Progenitor cell of endocrine pancreas (in vitro differentiated cells): Measurements from ENCODE around the gene ANKRD60. TPM values are rescaled to one million over a fixed set of nuclear protein-coding genes. Genes with fewer than 3 reads are reported as not detected.

Experiments
- DNase-seq: peaks from one replicate; pipeline ENCODE4 v3.0.0; 2021; ENCODE audit warnings: low spot score; ENCODE audit not compliant: unreplicated experiment
- H3K27ac Mint-ChIP-seq: 2 replicates; pipeline ENCODE4 v1.8.0; 2021; ENCODE audit warnings: mild to moderate bottlenecking, moderate library complexity, mixed read lengths
- H3K27me3 Mint-ChIP-seq: 2 replicates; pipeline ENCODE4 v1.8.0; 2021; ENCODE audit warnings: mixed read lengths
- H3K36me3 Mint-ChIP-seq: 2 replicates; pipeline ENCODE4 v1.8.0; 2022; ENCODE audit warnings: mixed read lengths; ENCODE audit not compliant: insufficient read depth
- H3K4me1 Mint-ChIP-seq: 2 replicates; pipeline ENCODE4 v1.8.0; 2021; ENCODE audit warnings: low read depth, mixed read lengths
- H3K4me3 Mint-ChIP-seq: 2 replicates; pipeline ENCODE4 v1.8.0; 2021; ENCODE audit warnings: low read depth, mild to moderate bottlenecking, moderate library complexity, mixed read lengths
- H3K9me3 Mint-ChIP-seq: 2 replicates; pipeline ENCODE4 v1.8.0; 2021; ENCODE audit warnings: low read depth, mixed read lengths
- total RNA-seq: library from RNA; stranded (reverse); gene quantifications from 2 replicates; pipeline ENCODE4 v1.2.1, GENCODE V29; 2021
- TF ChIP-seq, protein P1 (sequence below): fragments of 200-600 bp; sonication (generic); IDR thresholded peaks from one replicate; pipeline ENCODE4 v1.5.0; 2021; ENCODE audit warnings: antibody characterized with exemption, mild to moderate bottlenecking; ENCODE audit not compliant: unreplicated experiment

Gene ANKRD60
- total RNA-seq, 1 donor from 2014 or later = not detected

DNA sequence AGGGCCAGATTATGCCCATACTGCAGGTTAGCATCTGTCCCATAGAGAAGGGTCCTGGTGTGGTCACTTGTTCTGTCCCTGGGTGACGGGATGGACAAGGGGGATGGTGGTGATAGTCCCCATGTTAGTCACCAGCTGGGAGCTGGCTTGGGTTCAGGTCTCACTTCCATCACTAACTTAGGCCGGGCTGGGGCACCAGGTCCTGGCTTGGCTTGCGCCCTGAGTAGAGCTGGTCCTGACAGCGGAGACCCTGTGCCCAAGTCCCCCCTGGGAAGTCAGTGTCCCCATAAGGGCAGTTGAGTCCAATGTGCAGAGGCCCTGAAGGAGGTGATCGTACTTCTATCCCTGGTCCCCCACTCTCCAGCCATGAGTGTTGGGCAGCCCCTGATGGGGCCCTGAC lies 52.6 kb downstream of the ANKRD60 start:
- DNase-seq = no peak
- TF ChIP-seq, protein P1, sequence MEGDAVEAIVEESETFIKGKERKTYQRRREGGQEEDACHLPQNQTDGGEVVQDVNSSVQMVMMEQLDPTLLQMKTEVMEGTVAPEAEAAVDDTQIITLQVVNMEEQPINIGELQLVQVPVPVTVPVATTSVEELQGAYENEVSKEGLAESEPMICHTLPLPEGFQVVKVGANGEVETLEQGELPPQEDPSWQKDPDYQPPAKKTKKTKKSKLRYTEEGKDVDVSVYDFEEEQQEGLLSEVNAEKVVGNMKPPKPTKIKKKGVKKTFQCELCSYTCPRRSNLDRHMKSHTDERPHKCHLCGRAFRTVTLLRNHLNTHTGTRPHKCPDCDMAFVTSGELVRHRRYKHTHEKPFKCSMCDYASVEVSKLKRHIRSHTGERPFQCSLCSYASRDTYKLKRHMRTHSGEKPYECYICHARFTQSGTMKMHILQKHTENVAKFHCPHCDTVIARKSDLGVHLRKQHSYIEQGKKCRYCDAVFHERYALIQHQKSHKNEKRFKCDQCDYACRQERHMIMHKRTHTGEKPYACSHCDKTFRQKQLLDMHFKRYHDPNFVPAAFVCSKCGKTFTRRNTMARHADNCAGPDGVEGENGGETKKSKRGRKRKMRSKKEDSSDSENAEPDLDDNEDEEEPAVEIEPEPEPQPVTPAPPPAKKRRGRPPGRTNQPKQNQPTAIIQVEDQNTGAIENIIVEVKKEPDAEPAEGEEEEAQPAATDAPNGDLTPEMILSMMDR = no peak
- Mint-ChIP-seq H3K27ac (no peak overlapping the region), H3K9me3 (no peaks in the 10 kb centered on the region), H3K36me3 (no peaks in the 10 kb centered on the region), H3K27me3 (peaks cover 44% of the 10 kb centered on the region), H3K4me1 (peaks cover 3% of the 10 kb centered on the region), H3K4me3 (no peak overlapping the region)

GRCh38 chr20:58175425-58175824 lies 53.0 kb downstream of the ANKRD60 start:
- Mint-ChIP-seq H3K9me3 (no peaks in the 10 kb centered on the region), H3K27me3 (peaks cover 41% of the 10 kb centered on the region), H3K27ac (no peak overlapping the region), H3K36me3 (no peaks in the 10 kb centered on the region), H3K4me1 (peaks cover 3% of the 10 kb centered on the region), H3K4me3 (no peak overlapping the region)
- TF ChIP-seq, protein P1 = no peak
- no peak for DNase-seq

DNA sequence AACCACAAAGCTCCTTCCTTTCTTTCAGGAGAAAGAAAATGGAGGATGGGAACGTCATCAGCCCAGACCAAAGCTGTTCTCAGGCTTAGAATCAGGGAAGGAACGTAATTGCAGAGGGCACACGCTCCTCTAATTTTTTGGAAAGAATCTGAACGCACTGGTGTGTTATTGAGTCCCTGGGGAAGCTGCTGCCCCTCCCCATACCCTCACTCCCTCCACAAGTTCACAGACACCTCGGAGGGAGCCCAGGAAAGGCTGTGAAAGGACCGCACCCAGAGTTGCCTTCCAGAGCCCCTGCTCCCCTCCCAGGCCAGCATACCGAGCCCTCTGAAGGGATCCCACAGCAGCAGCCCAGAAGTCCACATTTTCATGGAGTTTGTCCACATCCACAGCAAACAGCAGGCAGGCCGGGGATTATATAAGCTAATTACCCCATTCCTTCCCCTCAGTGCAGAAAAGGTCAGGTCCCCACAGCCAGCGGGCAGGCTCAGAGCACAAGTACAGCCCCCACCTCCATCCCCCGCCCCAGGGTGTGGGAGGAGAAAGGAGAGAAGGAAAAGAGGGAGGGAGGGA lies 53.7 kb downstream of the ANKRD60 start:
- Mint-ChIP-seq H3K4me1 (peaks cover 3% of the 10 kb centered on the region), H3K36me3 (no peaks in the 10 kb centered on the region), H3K4me3 (no peak overlapping the region), H3K27me3 (peaks cover 39% of the 10 kb centered on the region), H3K27ac (no peak overlapping the region), H3K9me3 (no peaks in the 10 kb centered on the region)
- TF ChIP-seq, protein P1 = no peak
- no peak for DNase-seq

GRCh38 chr20:58173930-58174707 lies 54.3 kb downstream of the ANKRD60 start:
- TF ChIP-seq, protein P1 = no peak
- Mint-ChIP-seq H3K27me3 (peaks cover 35% of the 10 kb centered on the region), H3K4me3 (no peak overlapping the region), H3K4me1 (peaks cover 2% of the 10 kb centered on the region), H3K9me3 (no peaks in the 10 kb centered on the region), H3K27ac (no peak overlapping the region), H3K36me3 (no peaks in the 10 kb centered on the region)
- no peak for DNase-seq

- TF ChIP-seq, protein P1 = no peak
- no peaks in the 10 kb centered on the region for H3K9me3 Mint-ChIP-seq
- no peak for DNase-seq
- H3K27me3 Mint-ChIP-seq = peaks cover 28% of the 10 kb centered on the region
- peaks cover 9% of the 10 kb centered on the region for H3K4me1 Mint-ChIP-seq
- no peaks in the 10 kb centered on the region for H3K36me3 Mint-ChIP-seq
- no peak overlapping the region for H3K27ac Mint-ChIP-seq
- H3K4me3 Mint-ChIP-seq = no peak overlapping the region
Observed at GRCh38 chr20:58173091-58173490, 55.4 kb downstream of the ANKRD60 start.
